ENCODE measurements around the gene CACNB2.

DNA sequence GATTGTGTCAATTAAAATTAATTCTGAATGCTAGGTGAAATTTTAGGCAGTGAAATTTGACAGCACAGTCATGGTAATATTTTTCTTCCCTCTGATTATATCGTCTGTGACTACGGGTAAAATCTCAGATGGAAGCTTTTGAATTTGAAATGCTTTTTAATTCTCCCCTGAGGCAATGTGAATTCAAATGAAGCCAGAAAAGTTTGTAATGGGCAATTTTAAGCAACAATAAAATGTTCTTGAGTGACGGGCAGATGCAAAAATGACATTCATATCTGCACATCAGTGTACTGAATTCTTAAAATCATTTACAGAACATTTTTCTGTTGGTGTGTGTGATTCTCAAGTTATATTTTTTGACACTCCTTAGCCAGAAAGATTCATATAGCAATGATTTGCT, 376.6 kb downstream of the CACNB2 start:
- TF ChIP-seq, protein P1, sequence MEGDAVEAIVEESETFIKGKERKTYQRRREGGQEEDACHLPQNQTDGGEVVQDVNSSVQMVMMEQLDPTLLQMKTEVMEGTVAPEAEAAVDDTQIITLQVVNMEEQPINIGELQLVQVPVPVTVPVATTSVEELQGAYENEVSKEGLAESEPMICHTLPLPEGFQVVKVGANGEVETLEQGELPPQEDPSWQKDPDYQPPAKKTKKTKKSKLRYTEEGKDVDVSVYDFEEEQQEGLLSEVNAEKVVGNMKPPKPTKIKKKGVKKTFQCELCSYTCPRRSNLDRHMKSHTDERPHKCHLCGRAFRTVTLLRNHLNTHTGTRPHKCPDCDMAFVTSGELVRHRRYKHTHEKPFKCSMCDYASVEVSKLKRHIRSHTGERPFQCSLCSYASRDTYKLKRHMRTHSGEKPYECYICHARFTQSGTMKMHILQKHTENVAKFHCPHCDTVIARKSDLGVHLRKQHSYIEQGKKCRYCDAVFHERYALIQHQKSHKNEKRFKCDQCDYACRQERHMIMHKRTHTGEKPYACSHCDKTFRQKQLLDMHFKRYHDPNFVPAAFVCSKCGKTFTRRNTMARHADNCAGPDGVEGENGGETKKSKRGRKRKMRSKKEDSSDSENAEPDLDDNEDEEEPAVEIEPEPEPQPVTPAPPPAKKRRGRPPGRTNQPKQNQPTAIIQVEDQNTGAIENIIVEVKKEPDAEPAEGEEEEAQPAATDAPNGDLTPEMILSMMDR (IDR thresholded peaks at IDR 0.05): no peak
- TF ChIP-seq POLR2AphosphoS5 (IDR thresholded peaks at IDR 0.05): no peak
